Gastroesophageal sphincter (tissue), 3 donors: ENCODE results near the gene MRPL11.
"Not testable (repeated sequence)": the region's sequence is repeated elsewhere in the genome, so short reads cannot be mapped to it uniquely, and the experiment has no call there.

Experiments used
- POLR2A ChIP-seq, 2 donors: fragments of 450-650 bp; IDR thresholded peaks; one replicate each; pipeline ENCODE4 v1.6.1; 2017; ENCODE audit warnings: antibody characterized with exemption in 2 of 2, mild to moderate bottlenecking in 2 of 2, moderate library complexity in 1 of 2
- POLR2AphosphoS5 ChIP-seq: sonication (generic); formaldehyde crosslinking; IDR thresholded peaks from one replicate; pipeline ENCODE4 v1.6.1; 2017; ENCODE audit warnings: antibody characterized with exemption
- TF ChIP-seq, protein P1 (sequence below), 4 experiments: fragments of 200-600 bp in 2 of 4; fragments of 450-650 bp in 2 of 4; sonication (generic) in 1 of 4; IDR thresholded peaks; one replicate each; pipeline ENCODE4 v1.5.1; 2017 to 2019; ENCODE audit warnings: antibody characterized with exemption in 4 of 4, mild to moderate bottlenecking in 2 of 4, moderate library complexity in 2 of 4

DNA sequence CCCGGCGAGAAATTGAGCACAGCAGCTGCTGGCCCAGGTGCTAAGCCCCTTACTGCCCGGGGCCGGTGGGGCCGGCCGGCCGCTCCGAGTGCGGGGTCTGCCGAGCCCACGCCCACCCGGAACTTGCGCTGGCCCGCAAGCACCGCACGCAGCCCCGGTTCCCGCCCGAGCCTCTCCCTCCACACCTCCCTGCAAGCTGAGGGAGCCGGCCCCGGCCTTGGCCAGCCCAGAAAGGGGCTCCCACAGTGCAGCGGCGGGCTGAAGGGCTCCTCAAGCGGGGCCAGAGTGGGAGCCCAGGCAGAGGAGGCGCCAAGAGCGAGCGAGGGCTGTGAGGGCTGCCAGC is 2.3 kb upstream of the MRPL11 start:
- not testable (repeated sequence) for TF ChIP-seq POLR2A (IDR thresholded peaks at IDR 0.05); POLR2AphosphoS5
- TF ChIP-seq, protein P1, sequence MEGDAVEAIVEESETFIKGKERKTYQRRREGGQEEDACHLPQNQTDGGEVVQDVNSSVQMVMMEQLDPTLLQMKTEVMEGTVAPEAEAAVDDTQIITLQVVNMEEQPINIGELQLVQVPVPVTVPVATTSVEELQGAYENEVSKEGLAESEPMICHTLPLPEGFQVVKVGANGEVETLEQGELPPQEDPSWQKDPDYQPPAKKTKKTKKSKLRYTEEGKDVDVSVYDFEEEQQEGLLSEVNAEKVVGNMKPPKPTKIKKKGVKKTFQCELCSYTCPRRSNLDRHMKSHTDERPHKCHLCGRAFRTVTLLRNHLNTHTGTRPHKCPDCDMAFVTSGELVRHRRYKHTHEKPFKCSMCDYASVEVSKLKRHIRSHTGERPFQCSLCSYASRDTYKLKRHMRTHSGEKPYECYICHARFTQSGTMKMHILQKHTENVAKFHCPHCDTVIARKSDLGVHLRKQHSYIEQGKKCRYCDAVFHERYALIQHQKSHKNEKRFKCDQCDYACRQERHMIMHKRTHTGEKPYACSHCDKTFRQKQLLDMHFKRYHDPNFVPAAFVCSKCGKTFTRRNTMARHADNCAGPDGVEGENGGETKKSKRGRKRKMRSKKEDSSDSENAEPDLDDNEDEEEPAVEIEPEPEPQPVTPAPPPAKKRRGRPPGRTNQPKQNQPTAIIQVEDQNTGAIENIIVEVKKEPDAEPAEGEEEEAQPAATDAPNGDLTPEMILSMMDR (IDR thresholded peaks at IDR 0.05), result not testable (repeated sequence)
